ENCODE data around the gene QRICH1.
A peak's percentile ranks its signal among the peaks of the same experiment; 100 is the strongest.

Gene QRICH1

GRCh38 chr3:49119439-49119838, 25.6 kb upstream of the QRICH1 start:
- DNase-seq: no peak

- no peak for DNase-seq
These were observed 25.2 kb upstream of the QRICH1 start for GRCh38 chr3:49119036-49119435.

- DNase-seq: no peak
These were observed 18.4 kb upstream of the QRICH1 start for GRCh38 chr3:49112262-49112661.

- DNase-seq: no peak
These were observed 17.5 kb upstream of the QRICH1 start for GRCh38 chr3:49111347-49111746.

- no peak for DNase-seq
These were observed 16.9 kb upstream of the QRICH1 start for GRCh38 chr3:49110780-49111179.

- no peak for DNase-seq
These were observed 14.5 kb upstream of the QRICH1 start for GRCh38 chr3:49108346-49108745.

GRCh38 chr3:49104427-49105291, 10.8 kb upstream of the QRICH1 start, which contains the start of gene QARS1:
Gene QARS1 (minus strand): TSS chr3:49104757. CDS start chr3:49104733, 24 bp downstream.
- DNase-seq: peak; percentile 84

GRCh38 chr3:49104052-49104426, 10.2 kb upstream of the QRICH1 start:
- DNase-seq: no peak

- DNase-seq: no peak
These were observed 6.3 kb upstream of the QRICH1 start for GRCh38 chr3:49100046-49100615.

GRCh38 chr3:49098910-49099630, 5.2 kb upstream of the QRICH1 start:
- no peak for DNase-seq

- no peak for DNase-seq
These were observed 4.6 kb upstream of the QRICH1 start for GRCh38 chr3:49098429-49098828.

GRCh38 chr3:49092938-49093852, 676 bp downstream of the QRICH1 start:
- peak; percentile 76 for DNase-seq

- DNase-seq: no peak
These were observed 12.4 kb downstream of the QRICH1 start for GRCh38 chr3:49081429-49081828.

GRCh38 chr3:49079270-49079669, 14.6 kb downstream of the QRICH1 start:
- DNase-seq: no peak

GRCh38 chr3:49076646-49077045, 17.2 kb downstream of the QRICH1 start:
- no peak for DNase-seq

- DNase-seq: no peak
These were observed 17.8 kb downstream of the QRICH1 start for GRCh38 chr3:49076116-49076515.

GRCh38 chr3:49058011-49058410, 35.9 kb downstream of the QRICH1 start:
- DNase-seq: no peak

GRCh38 chr3:49057268-49057667, 36.6 kb downstream of the QRICH1 start:
- no peak for DNase-seq

- no peak for DNase-seq
These were observed 39.5 kb downstream of the QRICH1 start for GRCh38 chr3:49054344-49054862.

GRCh38 chr3:49053543-49053942, 40.3 kb downstream of the QRICH1 start:
- no peak for DNase-seq

GRCh38 chr3:49035281-49035680, 58.6 kb downstream of the QRICH1 start:
- DNase-seq: no peak

GRCh38 chr3:49034650-49035049, 59.2 kb downstream of the QRICH1 start:
- no peak for DNase-seq

Data from central memory CD4-positive, alpha-beta T cell (primary cell).